Keratinocyte (primary cell): ENCODE data around the gene E2F8. TPM values are rescaled to one million over a fixed set of nuclear protein-coding genes. Genes with fewer than 3 reads are reported as not detected.

Source experiments
- DNase-seq: peaks from one replicate; pipeline ENCODE4 v3.0.0-alpha.2; 2011; ENCODE audit warnings: low read depth, missing footprints, low spot score
- FAIRE-seq: peaks from 2 replicates; lab custom pipeline; 2011; peaks lifted over from hg19 to GRCh38; lab: Jason Lieb, UNC
- H2AFZ ChIP-seq: 2 replicates; pipeline ENCODE4 v1.6.0; 2012; ENCODE audit warnings: low read length, control low read depth, inconsistent platforms; ENCODE audit not compliant: control insufficient read depth
- H3K27ac ChIP-seq: 2 replicates; pipeline ENCODE4 v1.5.1; 2011; ENCODE audit warnings: low read length; ENCODE audit not compliant: control insufficient read depth, insufficient read depth
- H3K27me3 ChIP-seq: 3 replicates; pipeline ENCODE4 v1.6.0; 2011; ENCODE audit warnings: low read length; ENCODE audit not compliant: control insufficient read depth, insufficient read depth; ENCODE audit errors: extremely low read depth
- H3K36me3 ChIP-seq, 2 experiments: 2 replicates in 1 of 2; 3 replicates in 1 of 2; pipeline ENCODE4 v1.5.1; 2011; ENCODE audit warnings: low read length in 2 of 2, mild to moderate bottlenecking in 1 of 2; ENCODE audit not compliant: control insufficient read depth in 2 of 2, insufficient read depth in 2 of 2; ENCODE audit errors: extremely low read depth in 1 of 2
- H3K4me1 ChIP-seq: 3 replicates; pipeline ENCODE4 v1.5.1; 2011; ENCODE audit warnings: low read length; ENCODE audit not compliant: control insufficient read depth, insufficient read depth; ENCODE audit errors: extremely low read depth
- H3K4me2 ChIP-seq: 3 replicates; pipeline ENCODE4 v1.6.0; 2011; ENCODE audit warnings: low read depth, low read length; ENCODE audit not compliant: control insufficient read depth, insufficient read depth; ENCODE audit errors: extremely low read depth
- H3K4me3 ChIP-seq, 3 experiments: fragments of 200-600 bp in 1 of 3; sonication (generic) in 1 of 3; 2 replicates in 2 of 3; 3 replicates in 1 of 3; pipeline ENCODE4 v1.5.1; 2011 to 2016; ENCODE audit warnings: low read length in 3 of 3, mild to moderate bottlenecking in 3 of 3, control low read depth in 2 of 3, inconsistent platforms in 1 of 3, low read depth in 1 of 3, mixed read lengths in 1 of 3, mixed run types in 1 of 3, moderate library complexity in 1 of 3; ENCODE audit not compliant: control insufficient read depth in 2 of 3, insufficient read depth in 2 of 3; ENCODE audit errors: extremely low read depth in 1 of 3
- H3K79me2 ChIP-seq: 2 replicates; pipeline ENCODE4 v1.6.0; 2012; ENCODE audit warnings: low read length; ENCODE audit not compliant: control insufficient read depth, insufficient read depth
- H3K9ac ChIP-seq: 3 replicates; pipeline ENCODE4 v1.6.0; 2011; ENCODE audit warnings: low read length; ENCODE audit not compliant: control insufficient read depth, insufficient read depth; ENCODE audit errors: extremely low read depth
- H3K9me1 ChIP-seq: 3 replicates; pipeline ENCODE4 v1.6.0; 2011; ENCODE audit warnings: low read length; ENCODE audit not compliant: control insufficient read depth, insufficient read depth; ENCODE audit errors: extremely low read depth
- H3K9me3 ChIP-seq: 2 replicates; pipeline ENCODE4 v1.5.1; 2012; ENCODE audit warnings: low read depth, low read length; ENCODE audit not compliant: control insufficient read depth
- H4K20me1 ChIP-seq: 3 replicates; pipeline ENCODE4 v1.6.0; 2011; ENCODE audit warnings: low read length; ENCODE audit not compliant: control insufficient read depth, insufficient read depth; ENCODE audit errors: extremely low read depth
- EZH2 ChIP-seq: IDR thresholded peaks from one replicate; pipeline ENCODE4 v1.6.1; 2012; ENCODE audit warnings: inconsistent platforms, mild to moderate bottlenecking, low read length, moderate library complexity
- dilution Hi-C: fragments of 300-500 bp; cut with MboI; formaldehyde crosslinking; loops from one replicate; pipeline ENCODE4 v1.7.0; 2020; ENCODE audit warnings: low sequenced_read_pairs; ENCODE audit not compliant: extremely low pct_ligation_motif_present
- polyA plus RNA-seq, 5 experiments: library from polyadenylated mRNA; depleted of rRNA in 3 of 5; stranded (reverse) in 3 of 5; stranded (forward) in 1 of 5; unstranded in 1 of 5; fragments of >200 nt; gene quantifications; 1 replicate in 1 of 5; 2 replicates in 3 of 5; 3 replicates in 1 of 5; pipeline versions ENCODE4 v1.2.1 to v1.2.3, GENCODE V29; 2011 to 2012; ENCODE audit warnings: missing spikeins in 2 of 5, low read depth in 1 of 5, low replicate concordance in 1 of 5
- TF ChIP-seq, protein P1 (sequence below), 3 experiments: IDR thresholded peaks in 1 of 3; conservative IDR thresholded peaks in 1 of 3; optimal IDR thresholded peaks in 1 of 3; 2 replicates in 2 of 3; 3 replicates in 1 of 3; pipeline versions ENCODE3 to v1.5.1; 2011; ENCODE audit warnings: low read length in 3 of 3, mild to moderate bottlenecking in 3 of 3, moderate library complexity in 2 of 3, control low read depth in 1 of 3, inconsistent platforms in 1 of 3; ENCODE audit not compliant: insufficient read depth in 2 of 3; ENCODE audit errors: extremely low read depth in 1 of 3

The E2F8 gene
- polyA plus RNA-seq, 1 donor (not counting 4 experiments of a cell fraction or from before 2014, with no cell fraction given), result 2.0 TPM

- H3K27ac ChIP-seq, result peak overlapping the region; percentile 7
- peaks cover 45% of the 10 kb centered on the region for H3K4me1 ChIP-seq
- peaks cover 2% of the 10 kb centered on the region for H3K9me1 ChIP-seq
- H3K9ac ChIP-seq, result peak overlapping the region; percentile 70
- no peaks in the 10 kb centered on the region for H4K20me1 ChIP-seq
- dilution Hi-C loops, result no loop called here
- peak overlapping the region; percentile 94 for H2AFZ ChIP-seq
- no peaks in the 10 kb centered on the region for H3K9me3 ChIP-seq
- H3K36me3 ChIP-seq, result no peaks in the 10 kb centered on the region
- DNase-seq, result no peak
- TF ChIP-seq, protein P1, sequence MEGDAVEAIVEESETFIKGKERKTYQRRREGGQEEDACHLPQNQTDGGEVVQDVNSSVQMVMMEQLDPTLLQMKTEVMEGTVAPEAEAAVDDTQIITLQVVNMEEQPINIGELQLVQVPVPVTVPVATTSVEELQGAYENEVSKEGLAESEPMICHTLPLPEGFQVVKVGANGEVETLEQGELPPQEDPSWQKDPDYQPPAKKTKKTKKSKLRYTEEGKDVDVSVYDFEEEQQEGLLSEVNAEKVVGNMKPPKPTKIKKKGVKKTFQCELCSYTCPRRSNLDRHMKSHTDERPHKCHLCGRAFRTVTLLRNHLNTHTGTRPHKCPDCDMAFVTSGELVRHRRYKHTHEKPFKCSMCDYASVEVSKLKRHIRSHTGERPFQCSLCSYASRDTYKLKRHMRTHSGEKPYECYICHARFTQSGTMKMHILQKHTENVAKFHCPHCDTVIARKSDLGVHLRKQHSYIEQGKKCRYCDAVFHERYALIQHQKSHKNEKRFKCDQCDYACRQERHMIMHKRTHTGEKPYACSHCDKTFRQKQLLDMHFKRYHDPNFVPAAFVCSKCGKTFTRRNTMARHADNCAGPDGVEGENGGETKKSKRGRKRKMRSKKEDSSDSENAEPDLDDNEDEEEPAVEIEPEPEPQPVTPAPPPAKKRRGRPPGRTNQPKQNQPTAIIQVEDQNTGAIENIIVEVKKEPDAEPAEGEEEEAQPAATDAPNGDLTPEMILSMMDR (optimal IDR thresholded peaks at IDR 0.05 in 1 of 3, IDR thresholded peaks at IDR 0.05 in 1 of 3, conservative IDR thresholded peaks at IDR 0.05 in 1 of 3; ENCODE audit: extremely low read depth in 1 of 3, insufficient read depth in 2 of 3, low read length in 3 of 3), result no peak
- TF ChIP-seq EZH2, result no peak
- no peaks in the 10 kb centered on the region for H3K27me3 ChIP-seq
- no peaks in the 10 kb centered on the region for H3K79me2 ChIP-seq
- peak overlapping the region; percentile 92 for H3K4me2 ChIP-seq
- H3K4me3 ChIP-seq, result peak overlapping the region in 2 of 3 experiments; percentile 71 to 96
- FAIRE-seq, result no peak
These were observed 1.6 kb upstream of the E2F8 start for GRCh38 chr11:19242179-19242932.

DNA sequence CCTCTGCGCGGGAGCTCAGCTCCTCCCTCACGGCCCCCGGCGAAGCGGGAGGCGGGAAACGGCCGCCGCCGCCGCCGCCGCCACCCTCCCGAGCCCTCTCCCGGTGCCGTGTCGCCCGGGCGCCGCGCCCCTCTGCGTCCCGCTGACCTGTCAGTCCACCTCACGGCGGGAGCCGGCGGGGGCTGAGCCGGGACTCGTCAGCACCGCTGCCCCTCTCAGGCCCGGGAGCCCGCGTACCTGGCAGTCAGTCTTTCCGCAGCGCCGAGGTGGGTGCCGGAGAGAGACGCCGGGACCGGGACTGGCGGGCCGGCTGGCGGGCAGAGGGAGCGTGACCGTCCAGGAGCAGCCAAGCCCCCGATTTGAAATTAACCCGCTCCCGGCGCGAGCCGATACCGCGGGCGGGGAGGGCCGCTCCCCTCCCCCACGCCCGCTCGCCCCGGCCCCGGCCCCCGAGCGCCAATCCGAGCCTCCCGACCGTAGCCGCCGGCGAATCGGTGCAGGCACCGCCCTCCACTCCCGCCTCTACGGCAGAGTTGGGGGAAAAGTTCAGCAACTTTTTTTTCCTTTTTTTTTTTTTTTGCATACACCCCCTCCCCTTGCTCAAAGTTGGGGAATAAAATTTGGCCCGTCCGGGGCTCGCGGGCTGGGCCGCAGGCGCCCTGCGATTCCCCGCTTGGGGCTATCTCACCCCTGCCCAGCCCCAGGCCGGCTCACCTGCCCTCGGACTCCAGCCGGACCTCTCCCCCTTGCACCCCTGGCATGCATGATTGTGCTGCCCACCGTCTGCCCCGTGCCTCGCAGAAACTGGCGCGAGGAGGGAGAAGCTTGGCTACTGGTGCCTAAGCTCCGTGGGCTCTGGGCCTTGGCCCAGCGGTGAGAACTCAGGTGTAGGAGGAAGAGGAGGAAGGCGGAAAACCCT lies 774 bp upstream of the E2F8 start:
- Histone ChIP-seq H3K9ac (peak overlapping the region; percentile 70), H3K9me3 (no peaks in the 10 kb centered on the region), H3K79me2 (no peaks in the 10 kb centered on the region), H3K27ac (peak overlapping the region; percentile 22), H2AFZ (peak overlapping the region; percentile 94), H3K27me3 (no peaks in the 10 kb centered on the region), H3K4me2 (peak overlapping the region; percentile 92), H3K9me1 (peaks cover 2% of the 10 kb centered on the region), H3K4me3 (peak overlapping the region; percentile 43 to 96 (median 71)), H3K4me1 (peaks cover 45% of the 10 kb centered on the region), H4K20me1 (no peaks in the 10 kb centered on the region), H3K36me3 (no peaks in the 10 kb centered on the region)
- TF ChIP-seq, protein P1 (optimal IDR thresholded peaks at IDR 0.05 in 1 of 3, IDR thresholded peaks at IDR 0.05 in 1 of 3, conservative IDR thresholded peaks at IDR 0.05 in 1 of 3; ENCODE audit: extremely low read depth in 1 of 3, insufficient read depth in 2 of 3, low read length in 3 of 3), result no peak
- TF ChIP-seq EZH2, result no peak
- dilution Hi-C loops, result no loop called here
- DNase-seq, result no peak
- no peak for FAIRE-seq
